Natural killer cell (primary cell): ENCODE measurements around the gene ADAMTS3. TPM values are rescaled to one million over a fixed set of nuclear protein-coding genes. Genes with fewer than 3 reads are reported as not detected.
"Not testable (repeated sequence)": the region's sequence is repeated elsewhere in the genome, so short reads cannot be mapped to it uniquely, and the experiment has no call there.

Experiments used
- ATAC-seq, 3 donors: fragments of 150-1000 bp in 2 of 3; fragments of 200-7000 bp in 1 of 3; cut with Tn5 transposase; 1 replicate in 1 of 3; 2 replicates in 2 of 3; pipeline ENCODE4 v1.10.0; 2021; ENCODE audit warnings: mild to moderate bottlenecking in 2 of 3, moderate library complexity in 2 of 3
- DNase-seq, 2 donors: peaks; one replicate each; pipeline versions ENCODE4 v3.0.0 to v3.0.0-alpha.2; 2013 to 2021; ENCODE audit warnings: mixed read lengths in 1 of 2
- H3K27ac ChIP-seq: one replicate; pipeline ENCODE4 v1.5.1; 2013; ENCODE audit warnings: mild to moderate bottlenecking, low read length
- H3K27me3 ChIP-seq: one replicate; pipeline ENCODE4 v1.6.1; 2013; ENCODE audit warnings: low read length; ENCODE audit not compliant: control insufficient read depth, insufficient read depth
- H3K36me3 ChIP-seq: one replicate; pipeline ENCODE4 v1.6.1; 2013; ENCODE audit warnings: low read length; ENCODE audit not compliant: control insufficient read depth, insufficient read depth
- H3K4me1 ChIP-seq: one replicate; pipeline ENCODE4 v1.6.1; 2013; ENCODE audit warnings: low read length; ENCODE audit not compliant: control insufficient read depth, insufficient read depth
- H3K4me3 ChIP-seq: one replicate; pipeline ENCODE4 v1.5.1; 2013; ENCODE audit warnings: low read length
- H3K9me3 ChIP-seq: one replicate; pipeline ENCODE4 v1.6.1; 2013; ENCODE audit warnings: low read length; ENCODE audit not compliant: control insufficient read depth, insufficient read depth
- H3K27ac Mint-ChIP-seq, 2 donors: one replicate each; pipeline ENCODE4 v1.8.0; 2022; ENCODE audit warnings: mild to moderate bottlenecking in 2 of 2, mixed read lengths in 2 of 2, moderate library complexity in 1 of 2
- H3K27me3 Mint-ChIP-seq, 2 donors: one replicate each; pipeline ENCODE4 v1.8.0; 2022; ENCODE audit warnings: low read depth in 2 of 2, mixed read lengths in 2 of 2
- H3K36me3 Mint-ChIP-seq: one replicate; pipeline ENCODE4 v1.8.0; 2022; ENCODE audit warnings: mixed read lengths
- H3K4me1 Mint-ChIP-seq, 2 donors: one replicate each; pipeline ENCODE4 v1.8.0; 2022; ENCODE audit warnings: mixed read lengths in 2 of 2
- H3K4me3 Mint-ChIP-seq: one replicate; pipeline ENCODE4 v1.8.0; 2022; ENCODE audit warnings: mild to moderate bottlenecking, moderate library complexity, mixed read lengths
- H3K9me3 Mint-ChIP-seq, 2 donors: one replicate each; pipeline ENCODE4 v1.8.0; 2022; ENCODE audit warnings: mixed read lengths in 2 of 2
- CTCF ChIP-seq: fragments of 200-600 bp; IDR thresholded peaks from one replicate; pipeline ENCODE4 v1.8.0; 2022; ENCODE audit warnings: antibody characterized with exemption
- WGBS: methylation state at CpG from one replicate; pipeline ENCODE4 v1.1.7; 2013; ENCODE audit warnings: missing lambda C conversion rate; ENCODE audit not compliant: insufficient coverage; 5-methylcytosine and 5-hydroxymethylcytosine counted together
- intact Hi-C: fragments of 100-400 bp; cut with micrococcal nuclease; formaldehyde crosslinking; loops from one replicate; pipeline ENCODE4 v1.14.2; 2022
- total RNA-seq, 4 donors: library from RNA; stranded (reverse); fragments of 120-200 nt in 1 of 4; gene quantifications; one replicate each; pipeline versions ENCODE4 v1.2.3 to v1.2.4, GENCODE V29; 2013 to 2022

Gene ADAMTS3
- total RNA-seq, 3 donors from 2014 or later (not counting 1 experiment from before 2014, with no cell fraction given): 0.30 TPM; not detected in 2

GRCh38 chr4:72552447-72552846 lies 16.6 kb downstream of the ADAMTS3 start:
- H3K9me3 ChIP-seq: no peaks in the 10 kb centered on the region
- no peak overlapping the region for H3K4me3 ChIP-seq
- intact Hi-C loops: no loop called here
- no peak for TF ChIP-seq CTCF
- H3K27ac Mint-ChIP-seq: no peak overlapping the region
- no peak overlapping the region for H3K27ac ChIP-seq
- no peak for DNase-seq
- no peaks in the 10 kb centered on the region for H3K4me1 ChIP-seq
- ATAC-seq: no peak
- peaks cover 3 to 13% of the 10 kb centered on the region in 2 donors for H3K9me3 Mint-ChIP-seq
- no peaks in the 10 kb centered on the region for H3K27me3 Mint-ChIP-seq
- H3K36me3 ChIP-seq: no peaks in the 10 kb centered on the region
- 96% methylated on average over 2 of the region's 2 CpGs for WGBS
- no peaks in the 10 kb centered on the region for H3K36me3 Mint-ChIP-seq
- H3K4me1 Mint-ChIP-seq: no peaks in the 10 kb centered on the region
- H3K4me3 Mint-ChIP-seq: no peak overlapping the region
- H3K27me3 ChIP-seq: no peaks in the 10 kb centered on the region

GRCh38 chr4:72546456-72546855 lies 22.6 kb downstream of the ADAMTS3 start:
- Mint-ChIP-seq H3K36me3 (no peaks in the 10 kb centered on the region), H3K4me1 (no peaks in the 10 kb centered on the region), H3K27me3 (no peaks in the 10 kb centered on the region), H3K9me3 (peaks cover 5 to 10% of the 10 kb centered on the region in 2 donors), H3K4me3 (no peak overlapping the region), H3K27ac (no peak overlapping the region)
- Histone ChIP-seq H3K4me1 (no peaks in the 10 kb centered on the region), H3K27ac (no peak overlapping the region), H3K27me3 (no peaks in the 10 kb centered on the region), H3K4me3 (no peak overlapping the region), H3K36me3 (no peaks in the 10 kb centered on the region), H3K9me3 (no peaks in the 10 kb centered on the region)
- DNase-seq (no peak), ATAC-seq (no peak)
- no peak for TF ChIP-seq CTCF
- intact Hi-C loops: no loop called here
- WGBS: 80% methylated on average over 1 of the region's 1 CpG

GRCh38 chr4:72540694-72541093 lies 28.3 kb downstream of the ADAMTS3 start:
- H3K27ac Mint-ChIP-seq, H3K27me3 ChIP-seq, H3K4me3 Mint-ChIP-seq, H3K4me3 ChIP-seq, H3K9me3 ChIP-seq, H3K4me1 ChIP-seq, intact Hi-C loops, H3K27ac ChIP-seq, ATAC-seq, H3K36me3 ChIP-seq, H3K4me1 Mint-ChIP-seq, DNase-seq, H3K27me3 Mint-ChIP-seq, H3K36me3 Mint-ChIP-seq: not testable (repeated sequence)
- WGBS: 59% methylated on average over 1 of the region's 1 CpG
- H3K9me3 Mint-ChIP-seq: peaks cover 11 to 20% of the 10 kb centered on the region in 2 donors

GRCh38 chr4:72538006-72538405 lies 31.0 kb downstream of the ADAMTS3 start:
- 79% methylated on average over 1 of the region's 1 CpG for WGBS
- no peaks in the 10 kb centered on the region for H3K36me3 ChIP-seq
- no peak for DNase-seq

More at GRCh38 chr4:72538006-72538405, 31.0 kb downstream of the ADAMTS3 start:
- no peak for ATAC-seq
- Mint-ChIP-seq H3K27ac (no peak overlapping the region), H3K4me1 (no peaks in the 10 kb centered on the region), H3K9me3 (peaks cover 11 to 20% of the 10 kb centered on the region in 2 donors), H3K27me3 (no peaks in the 10 kb centered on the region), H3K36me3 (no peaks in the 10 kb centered on the region), H3K4me3 (no peak overlapping the region)
- Histone ChIP-seq H3K27me3 (no peaks in the 10 kb centered on the region), H3K4me1 (no peaks in the 10 kb centered on the region), H3K27ac (no peak overlapping the region), H3K9me3 (no peaks in the 10 kb centered on the region), H3K4me3 (no peak overlapping the region)
- intact Hi-C loops: no loop called here
- no peak for TF ChIP-seq CTCF
